HCT116 (cell line): ENCODE data around the gene NGEF. TPM values are rescaled to one million over a fixed set of nuclear protein-coding genes. Genes with fewer than 3 reads are reported as not detected.
"Not testable (repeated sequence)": the region's sequence is repeated elsewhere in the genome, so short reads cannot be mapped to it uniquely, and the experiment has no call there.

ENCODE experiments used
- ATAC-seq: fragments of 200-7000 bp; cut with Tn5 transposase; 2 replicates; pipeline ENCODE4 v1.9.1; 2020; ENCODE audit warnings: mild to moderate bottlenecking, moderate library complexity
- BruUV-seq: library from RNA; stranded (reverse); fragments of 400-500 nt; replicated peaks from 2 replicates; lab custom pipeline; 2021; lab: Mats Ljungman, UMichigan
- CTCF ChIA-PET: fragments of 300-600 bp; sonication (Branson Sonifier 250); formaldehyde crosslinking; loops from one replicate; lab custom pipeline; 2021; ENCODE audit warnings: antibody characterized with exemption; lab: Charles Lee
- POLR2A ChIA-PET: fragments of 300-600, 350-600 bp; sonication (Branson Sonifier 250); formaldehyde crosslinking; loops from one replicate; lab custom pipeline; 2021; ENCODE audit warnings: antibody characterized with exemption; lab: Charles Lee
- RAD21 ChIA-PET, 2 experiments: fragments of 300-600 bp; sonication (Branson Sonifier 250); formaldehyde crosslinking; loops; one replicate each; lab custom pipeline; 2023; ENCODE audit warnings: low total read pairs in 2 of 2; ENCODE audit not compliant: uncharacterized antibody in 2 of 2, unreplicated experiment in 2 of 2, low non-redundant PET in 1 of 2; lab: Charles Lee
- DNase-seq: peaks from one replicate; pipeline ENCODE4 v3.0.0-alpha.2; 2010; ENCODE audit warnings: low read depth, low spot score
- H2AFZ ChIP-seq: fragments of 200-600 bp; shearing (Covaris generic), sonication (generic); 2 replicates; pipeline ENCODE4 v1.6.1; 2017; ENCODE audit warnings: low read depth, mixed run types, mixed read lengths, antibody characterized with exemption, low read length; ENCODE audit not compliant: poor library complexity, severe bottlenecking
- H3K27ac ChIP-seq: 2 replicates; pipeline ENCODE4 v1.5.1; 2012; ENCODE audit warnings: low read depth, low read length
- H3K27me3 ChIP-seq: fragments of 200-600 bp; sonication (generic); 2 replicates; pipeline ENCODE4 v1.6.1; 2016; ENCODE audit warnings: mixed run types, low read length, mixed read lengths; ENCODE audit not compliant: insufficient read depth
- H3K36me3 ChIP-seq, 2 experiments: fragments of 200-500 bp in 1 of 2; fragments of 200-600 bp in 1 of 2; sonication (Bioruptor generic) in 1 of 2; sonication (generic) in 1 of 2; 2 replicates each; pipeline versions ENCODE4 v1.5.1 to v1.6.1; 2014 to 2016; ENCODE audit warnings: low read length in 2 of 2, inconsistent platforms in 1 of 2, mixed read lengths in 1 of 2, mixed run types in 1 of 2; ENCODE audit not compliant: insufficient read depth in 2 of 2, control insufficient read depth in 1 of 2
- H3K4me1 ChIP-seq, 2 experiments: fragments of 200-600 bp in 1 of 2; sonication (generic) in 1 of 2; 2 replicates each; pipeline versions ENCODE4 v1.5.1 to v1.6.1; 2012 to 2017; ENCODE audit warnings: low read length in 2 of 2, inconsistent platforms in 1 of 2, mild to moderate bottlenecking in 1 of 2, mixed read lengths in 1 of 2, mixed run types in 1 of 2, moderate library complexity in 1 of 2; ENCODE audit not compliant: insufficient read depth in 2 of 2, control insufficient read depth in 1 of 2
- H3K4me2 ChIP-seq: fragments of 200-600 bp; sonication (generic); 2 replicates; pipeline ENCODE4 v1.6.1; 2017; ENCODE audit warnings: mixed run types, low read length, mixed read lengths
- H3K4me3 ChIP-seq, 2 experiments: fragments of 200-600 bp in 1 of 2; sonication (generic) in 1 of 2; replicated peaks in 1 of 2; 2 replicates each; pipeline ENCODE4 v1.5.1; 2011 to 2016; ENCODE audit warnings: low read length in 2 of 2, control low read depth in 1 of 2, low read depth in 1 of 2, mild to moderate bottlenecking in 1 of 2, mixed read lengths in 1 of 2, mixed run types in 1 of 2
- H3K79me2 ChIP-seq: fragments of 200-600 bp; sonication (generic); 2 replicates; pipeline ENCODE4 v1.6.1; 2017; ENCODE audit warnings: mild to moderate bottlenecking, mixed run types, low read length, moderate library complexity, mixed read lengths; ENCODE audit not compliant: insufficient read depth
- H3K9ac ChIP-seq: fragments of 200-600 bp; sonication (generic); 2 replicates; pipeline ENCODE4 v1.6.1; 2016; ENCODE audit warnings: low read length, mixed read lengths
- H3K9me2 ChIP-seq: fragments of 200-600 bp; sonication (generic), shearing (Covaris generic); 2 replicates; pipeline ENCODE4 v1.6.1; 2017; ENCODE audit warnings: mixed run types, mild to moderate bottlenecking, moderate library complexity; ENCODE audit not compliant: insufficient read depth
- H3K9me3 ChIP-seq, 2 experiments: fragments of 200-500 bp in 1 of 2; fragments of 200-600 bp in 1 of 2; sonication (Bioruptor generic) in 1 of 2; sonication (generic) in 1 of 2; 2 replicates each; pipeline ENCODE4 v1.6.1; 2014 to 2017; ENCODE audit warnings: low read length in 2 of 2, mixed read lengths in 2 of 2, inconsistent platforms in 1 of 2, low read depth in 1 of 2, mild to moderate bottlenecking in 1 of 2, mixed run types in 1 of 2, moderate library complexity in 1 of 2; ENCODE audit not compliant: control insufficient read depth in 1 of 2, insufficient read depth in 1 of 2
- H4K20me1 ChIP-seq: fragments of 200-600 bp; sonication (generic), shearing (Covaris generic); 2 replicates; pipeline ENCODE4 v1.6.1; 2017; ENCODE audit warnings: mixed run types, mild to moderate bottlenecking, moderate library complexity; ENCODE audit not compliant: insufficient read depth
- CTCF ChIP-seq, 3 experiments: fragments of 200-600 bp in 1 of 3; sonication (generic) in 1 of 3; IDR thresholded peaks in 2 of 3; conservative IDR thresholded peaks in 1 of 3; 2 replicates each; pipeline ENCODE4 v1.5.1; 2012 to 2017; ENCODE audit warnings: low read depth in 2 of 3, low read length in 2 of 3, antibody characterized with exemption in 1 of 3, borderline replicate concordance in 1 of 3, control low read depth in 1 of 3, mild to moderate bottlenecking in 1 of 3, mixed read lengths in 1 of 3, mixed run types in 1 of 3, moderate library complexity in 1 of 3; ENCODE audit not compliant: insufficient read depth in 1 of 3
- RAD21 ChIP-seq: IDR thresholded peaks from 2 replicates; pipeline ENCODE4 v1.6.1; 2012; ENCODE audit warnings: low read depth, mild to moderate bottlenecking
- TCF7L2 ChIP-seq: IDR thresholded peaks from 2 replicates; pipeline ENCODE4 v1.7.0; 2011; ENCODE audit warnings: borderline replicate concordance, inconsistent platforms; ENCODE audit not compliant: insufficient read depth, insufficient read length; ENCODE audit errors: extremely low read depth
- intact Hi-C: fragments of 100-400 bp; cut with micrococcal nuclease; formaldehyde crosslinking; loops from 2 replicates; pipeline ENCODE4 v1.10.0; 2022
- total RNA-seq: library from RNA; stranded (reverse); gene quantifications from one replicate; pipeline ENCODE4 v1.2.1, GENCODE V29; 2021; ENCODE audit not compliant: unreplicated experiment
- TF ChIP-seq, protein P1 (sequence below): IDR thresholded peaks from 2 replicates; pipeline ENCODE4 v1.6.1; 2011; ENCODE audit warnings: mild to moderate bottlenecking, low read length, moderate library complexity; ENCODE audit not compliant: insufficient replicate concordance; ENCODE audit errors: extremely low read depth

Gene NGEF
- total RNA-seq, 1 experiment from 2014 or later = 12.6 TPM

GRCh38 chr2:233055362-233055761, 42.3 kb upstream of the NGEF start (continued):
- no peak for TF ChIP-seq TCF7L2

DNA sequence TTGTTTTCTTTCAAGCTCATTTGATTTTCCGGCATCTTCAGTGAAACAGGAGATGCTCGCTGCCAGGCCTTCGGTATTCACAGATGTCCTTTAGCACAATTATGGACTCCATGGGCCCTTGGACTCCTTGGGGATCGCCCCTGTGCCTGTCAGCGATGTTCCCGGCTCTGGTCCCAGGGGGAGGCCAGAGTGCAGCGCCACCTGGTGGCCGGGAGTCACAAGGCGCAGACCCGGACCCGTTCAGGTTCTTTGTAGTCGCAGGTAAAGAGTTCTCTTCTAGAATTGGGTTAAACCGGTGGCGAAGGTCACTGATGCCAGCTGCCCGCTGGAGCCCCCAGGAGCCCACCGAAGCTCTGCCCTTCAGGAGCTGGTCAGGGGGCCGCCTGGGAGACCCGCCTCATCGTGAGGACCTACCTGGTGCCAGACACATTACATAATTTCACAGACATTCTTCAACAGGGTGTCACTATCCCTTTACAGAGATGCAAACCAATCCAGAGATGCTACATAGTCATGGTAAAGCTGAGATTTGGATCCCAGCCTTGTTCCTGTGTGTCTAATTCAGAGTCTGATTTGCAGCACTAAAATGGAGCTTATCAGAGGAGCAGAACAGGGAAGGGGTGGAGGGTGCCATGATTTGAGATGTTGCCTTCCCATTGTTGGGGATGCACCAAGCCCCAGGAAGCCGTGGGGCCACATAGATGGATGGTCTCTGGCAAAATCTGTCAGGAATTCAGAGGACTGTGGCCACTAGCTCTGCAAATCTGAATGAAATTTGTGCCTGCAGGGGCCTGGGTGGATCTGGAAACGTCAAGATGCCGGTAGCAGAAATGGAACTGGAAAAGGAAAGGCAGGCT, 41.1 kb upstream of the NGEF start:
- Histone ChIP-seq H3K9me3 (no peaks in the 10 kb centered on the region), H3K27ac (no peak overlapping the region), H4K20me1 (no peaks in the 10 kb centered on the region), H2AFZ (peak overlapping the region; percentile 84), H3K36me3 (no peaks in the 10 kb centered on the region), H3K9ac (no peak overlapping the region), H3K79me2 (no peaks in the 10 kb centered on the region), H3K4me1 (peaks cover 2 to 16% of the 10 kb centered on the region in 2 experiments; a peak in 2 of 4 replicates), H3K4me2 (peak overlapping the region; percentile 39), H3K27me3 (no peaks in the 10 kb centered on the region; the same call in 1 of the 2 replicates), H3K4me3 (no peak overlapping the region), H3K9me2 (no peaks in the 10 kb centered on the region)
- ChIA-PET POLR2A (interaction anchor here (1.2 kb wide), 1 partner anchor 75 kb away, joined by 3 read pairs; no protein-coding TSS in a partner anchor), RAD21 (no interaction called here), CTCF (interaction anchor here (0.6 to 1.6 kb wide), 10 partner anchors 10 to 833 kb away, joined by 3 to 8 read pairs (median 3); no protein-coding TSS in a partner anchor)
- BruUV-seq = no TSS peak
- intact Hi-C loops = loop anchor here (1.0 to 5.0 kb wide), 4 partner anchors 198 to 447 kb away; partner anchors contain the start of gene ATG16L1
- ATAC-seq = peak; percentile 98
- DNase-seq = peak; percentile 48
- TF ChIP-seq CTCF (IDR thresholded peaks at IDR 0.05 in 2 of 3, conservative IDR thresholded peaks at IDR 0.05 in 1 of 3; ENCODE audit: borderline replicate concordance in 1 of 3, insufficient read depth in 1 of 3, low read depth in 2 of 3, low read length in 2 of 3) (peak; percentile 92 to 98 (median 96)), RAD21 (peak; percentile 93)
- TF ChIP-seq, protein P1, sequence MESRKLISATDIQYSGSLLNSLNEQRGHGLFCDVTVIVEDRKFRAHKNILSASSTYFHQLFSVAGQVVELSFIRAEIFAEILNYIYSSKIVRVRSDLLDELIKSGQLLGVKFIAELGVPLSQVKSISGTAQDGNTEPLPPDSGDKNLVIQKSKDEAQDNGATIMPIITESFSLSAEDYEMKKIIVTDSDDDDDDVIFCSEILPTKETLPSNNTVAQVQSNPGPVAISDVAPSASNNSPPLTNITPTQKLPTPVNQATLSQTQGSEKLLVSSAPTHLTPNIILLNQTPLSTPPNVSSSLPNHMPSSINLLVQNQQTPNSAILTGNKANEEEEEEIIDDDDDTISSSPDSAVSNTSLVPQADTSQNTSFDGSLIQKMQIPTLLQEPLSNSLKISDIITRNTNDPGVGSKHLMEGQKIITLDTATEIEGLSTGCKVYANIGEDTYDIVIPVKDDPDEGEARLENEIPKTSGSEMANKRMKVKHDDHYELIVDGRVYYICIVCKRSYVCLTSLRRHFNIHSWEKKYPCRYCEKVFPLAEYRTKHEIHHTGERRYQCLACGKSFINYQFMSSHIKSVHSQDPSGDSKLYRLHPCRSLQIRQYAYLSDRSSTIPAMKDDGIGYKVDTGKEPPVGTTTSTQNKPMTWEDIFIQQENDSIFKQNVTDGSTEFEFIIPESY = no peak

GRCh38 chr2:233052517-233052916, 39.5 kb upstream of the NGEF start:
- H3K27ac ChIP-seq, H3K9me2 ChIP-seq, H2AFZ ChIP-seq, BruUV-seq, RAD21 ChIA-PET, H4K20me1 ChIP-seq, H3K79me2 ChIP-seq, H3K9ac ChIP-seq, H3K4me3 ChIP-seq, H3K9me3 ChIP-seq, H3K36me3 ChIP-seq, POLR2A ChIA-PET, H3K27me3 ChIP-seq, H3K4me2 ChIP-seq, ATAC-seq, DNase-seq: not testable (repeated sequence)
- peaks cover 2 to 19% of the 10 kb centered on the region in 2 experiments; a peak in 2 of 4 replicates for H3K4me1 ChIP-seq
- CTCF ChIA-PET = interaction anchor here (1.3 to 2.4 kb wide), 4 partner anchors 8 to 199 kb away, joined by 3 to 8 read pairs (median 6); no protein-coding TSS in a partner anchor
- intact Hi-C loops = loop anchor here (5.0 kb wide), 2 partner anchors 200 to 445 kb away; partner anchors contain the start of gene ATG16L1
